T-helper 2 cell treated with Interferon-gamma antibody and Interleukin-4, amounts not matched to agents 100 ng/mL and 5 ng/mL, for 36 hours (primary cell): Measurements from ENCODE around the gene SPP1. TPM values are rescaled to one million over a fixed set of nuclear protein-coding genes. Genes with fewer than 3 reads are reported as not detected.

Experiments used
- intact Hi-C: fragments of 100-400 bp; cut with micrococcal nuclease; formaldehyde crosslinking; loops from one replicate; pipeline ENCODE4 v1.15.1; 2023
- total RNA-seq: library from RNA; stranded (reverse); gene quantifications from 2 replicates; pipeline ENCODE4 v1.2.3, GENCODE V29; 2022

SPP1 gene
- total RNA-seq, 1 donor from 2014 or later = 5.4 TPM

DNA sequence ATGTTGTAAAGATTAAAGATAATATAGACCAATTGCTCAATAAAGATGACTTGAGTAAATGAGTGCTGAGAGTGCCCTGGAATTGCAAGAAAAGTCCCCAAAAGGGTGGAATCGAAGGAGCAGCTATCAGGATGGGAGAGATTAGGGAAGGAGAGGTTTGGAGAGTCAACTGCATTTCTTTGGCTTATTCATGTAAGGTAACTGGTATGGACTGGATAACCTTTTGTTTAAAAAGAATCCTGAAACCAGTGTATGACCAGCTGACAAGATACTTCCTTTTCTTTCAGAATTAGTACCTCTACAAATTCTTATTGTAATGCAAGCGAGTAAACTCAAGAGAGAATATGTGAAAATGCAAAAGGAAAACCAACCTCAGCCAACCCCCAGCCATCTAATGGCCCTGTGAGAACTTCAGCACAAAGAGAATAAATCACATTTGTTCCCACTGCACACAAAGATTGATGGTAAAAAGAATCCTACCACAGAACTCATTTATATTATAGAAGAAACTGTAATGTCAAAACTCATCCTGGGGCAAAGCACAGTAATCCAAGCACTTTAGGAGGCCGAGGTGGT lies 24.5 kb upstream of the SPP1 start:
- intact Hi-C loops = loop anchor here (1.0 kb wide), 1 partner anchor 31 kb away; no protein-coding TSS in a partner anchor

DNA sequence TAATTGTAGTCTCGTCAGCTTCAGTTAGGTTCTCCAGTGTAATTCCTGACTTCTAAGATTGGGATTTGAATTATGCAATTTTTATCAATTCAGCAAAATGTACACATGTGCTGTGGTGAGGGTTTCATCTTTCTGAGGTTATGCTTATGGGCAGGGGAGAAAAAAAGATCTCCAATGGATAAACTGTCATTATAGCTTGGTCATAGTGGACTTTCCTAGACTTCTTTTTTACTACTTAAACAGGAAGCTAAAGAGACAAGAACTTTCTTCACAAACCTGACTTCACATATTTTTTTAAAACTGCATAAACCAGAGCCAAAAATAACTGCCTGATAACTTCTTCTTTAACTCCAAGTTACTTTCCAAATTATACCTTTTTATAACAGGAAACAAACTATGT lies 21.7 kb upstream of the SPP1 start:
- intact Hi-C loops = no loop called here

GRCh38 chr4:87956501-87956900 lies 19.0 kb upstream of the SPP1 start:
- intact Hi-C loops = no loop called here

GRCh38 chr4:87957061-87957460 lies 18.5 kb upstream of the SPP1 start:
- intact Hi-C loops = no loop called here

GRCh38 chr4:87961993-87962392 lies 13.5 kb upstream of the SPP1 start:
- intact Hi-C loops = no loop called here

DNA sequence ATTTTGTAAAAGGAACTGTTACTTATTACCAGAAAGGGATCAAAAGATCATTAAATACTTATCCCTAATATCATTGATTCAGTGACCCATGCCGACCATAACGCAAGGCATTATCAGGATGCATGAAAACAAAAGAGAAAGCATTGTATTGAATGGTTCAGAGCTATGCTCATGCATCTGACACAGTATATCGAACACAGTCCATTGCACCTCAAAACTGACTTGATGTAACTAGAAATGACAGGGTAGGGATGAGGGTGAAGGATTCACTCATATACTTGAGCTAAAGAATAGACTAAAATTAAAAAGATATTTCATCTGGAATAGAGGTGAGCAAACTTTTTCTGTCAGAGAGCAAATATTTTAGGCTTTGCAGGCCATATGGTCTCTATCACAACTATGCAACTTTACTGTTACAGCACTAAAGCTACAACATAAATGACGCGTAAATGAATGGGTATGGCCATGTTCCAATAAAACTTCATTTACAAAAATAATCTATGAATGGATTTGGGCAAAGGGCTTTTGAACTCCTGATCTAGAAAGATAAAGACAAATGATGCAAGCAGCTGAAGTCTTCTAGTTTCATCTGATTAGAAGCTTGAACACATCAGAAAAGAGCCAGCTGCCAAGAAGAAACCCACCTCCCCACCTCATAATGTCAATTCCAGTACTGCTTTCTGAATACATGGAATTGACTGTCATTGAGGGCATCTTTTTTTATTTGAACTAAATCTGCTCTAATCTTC lies 12.9 kb upstream of the SPP1 start:
- intact Hi-C loops = no loop called here

GRCh38 chr4:87965501-87965975 lies 10.0 kb upstream of the SPP1 start:
- intact Hi-C loops = no loop called here

- intact Hi-C loops = no loop called here
Observed at GRCh38 chr4:87966095-87966496, 9.4 kb upstream of the SPP1 start.

DNA sequence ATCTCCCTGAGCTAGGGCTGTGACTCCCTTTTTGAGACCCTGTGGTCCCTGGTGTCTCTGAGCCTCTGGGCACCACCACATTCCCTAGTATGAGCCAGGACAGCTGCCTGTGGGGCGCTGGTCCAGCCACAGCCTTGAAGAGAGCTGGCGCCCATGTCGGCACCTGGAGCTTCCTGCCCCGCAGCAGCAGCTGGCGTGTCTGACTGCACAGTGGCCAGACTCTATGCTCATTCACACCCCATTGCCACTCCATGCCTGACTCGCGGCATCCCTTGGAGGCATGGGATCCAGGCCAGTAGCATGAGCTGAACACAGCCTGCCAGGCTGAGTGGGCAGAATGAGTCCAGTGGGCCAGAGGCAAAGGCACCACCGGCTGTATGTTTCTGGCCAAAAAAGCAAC lies 8.3 kb upstream of the SPP1 start:
- intact Hi-C loops = no loop called here

DNA sequence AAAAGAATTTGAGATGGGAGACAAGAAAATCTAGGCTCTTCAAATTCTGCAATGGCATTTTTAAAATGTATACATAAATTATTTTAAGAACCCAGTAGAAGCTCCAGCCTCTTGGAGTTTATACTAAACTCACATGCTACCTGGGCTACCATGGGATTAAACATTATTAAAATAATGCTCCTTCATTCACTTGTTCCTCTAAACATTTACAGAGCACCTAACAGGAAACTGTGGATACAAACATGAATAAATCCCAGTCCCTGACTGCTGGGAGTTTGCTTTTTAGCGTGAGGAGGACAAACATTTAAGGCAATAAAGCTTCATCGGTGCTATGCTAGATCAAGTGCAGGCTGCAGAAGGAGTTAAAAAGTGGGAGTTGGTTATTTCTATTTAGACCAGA lies 5.4 kb upstream of the SPP1 start:
- intact Hi-C loops = loop anchor here (5.0 to 10.0 kb wide), 2 partner anchors 242 to 295 kb away; no protein-coding TSS in a partner anchor

DNA sequence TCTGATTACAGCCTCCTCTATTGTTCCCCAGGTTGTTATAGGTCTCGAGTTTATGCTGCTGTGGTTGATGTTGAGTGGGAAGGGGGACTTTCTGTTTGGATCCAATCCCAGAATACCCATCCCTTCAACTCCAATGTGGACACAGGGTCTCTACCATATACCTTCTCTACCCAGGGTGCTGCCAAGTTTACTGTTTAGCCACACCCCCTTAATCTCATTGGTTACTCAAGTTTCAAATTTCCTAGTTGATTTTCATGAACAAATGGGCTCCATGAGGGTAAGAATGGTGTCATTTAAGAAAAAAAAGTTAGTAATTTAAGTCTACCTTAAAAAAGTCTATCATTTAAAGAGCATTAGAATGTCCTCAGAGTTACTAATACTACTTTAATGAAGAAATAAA lies 3.6 kb upstream of the SPP1 start:
- intact Hi-C loops = loop anchor here (5.0 to 10.0 kb wide), 2 partner anchors 240 to 297 kb away; no protein-coding TSS in a partner anchor

GRCh38 chr4:87973283-87974169 lies 2.0 kb upstream of the SPP1 start:
- intact Hi-C loops = loop anchor here (1.0 to 10.0 kb wide), 3 partner anchors 120 to 299 kb away; no protein-coding TSS in a partner anchor

- intact Hi-C loops = loop anchor here (5.0 to 10.0 kb wide), 2 partner anchors 237 to 300 kb away; no protein-coding TSS in a partner anchor
Observed at GRCh38 chr4:87974856-87975462, 555 bp upstream of the SPP1 start.

GRCh38 chr4:87977521-87978278 lies 2.2 kb downstream of the SPP1 start:
- intact Hi-C loops = loop anchor here (10.0 kb wide), 1 partner anchor 303 kb away; no protein-coding TSS in a partner anchor

GRCh38 chr4:87978681-87979080 lies 3.2 kb downstream of the SPP1 start:
- intact Hi-C loops = loop anchor here (10.0 kb wide), 1 partner anchor 304 kb away; no protein-coding TSS in a partner anchor

DNA sequence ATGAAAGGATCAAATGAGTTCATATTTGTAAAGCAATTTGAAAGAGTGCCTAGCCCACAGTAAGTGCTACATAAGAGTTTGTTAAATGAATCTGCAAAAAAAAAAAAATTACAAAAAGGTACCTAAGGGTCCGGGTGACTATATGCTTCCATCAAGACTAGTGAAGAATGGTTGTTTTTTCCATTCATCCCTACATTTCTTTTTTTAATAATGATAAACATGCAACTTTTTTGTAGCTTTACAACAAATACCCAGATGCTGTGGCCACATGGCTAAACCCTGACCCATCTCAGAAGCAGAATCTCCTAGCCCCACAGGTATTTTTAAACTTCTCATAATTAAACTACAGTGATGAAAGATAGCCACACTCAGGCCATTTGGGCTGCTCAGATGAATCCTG lies 4.3 kb downstream of the SPP1 start:
- intact Hi-C loops = loop anchor here (10.0 kb wide), 1 partner anchor 305 kb away; no protein-coding TSS in a partner anchor

- intact Hi-C loops = no loop called here
Observed at GRCh38 chr4:87981486-87981885, 6.0 kb downstream of the SPP1 start.

- intact Hi-C loops = loop anchor here (1.0 kb wide), 1 partner anchor 31 kb away; no protein-coding TSS in a partner anchor
Observed at GRCh38 chr4:87982036-87982435, 6.5 kb downstream of the SPP1 start.

DNA sequence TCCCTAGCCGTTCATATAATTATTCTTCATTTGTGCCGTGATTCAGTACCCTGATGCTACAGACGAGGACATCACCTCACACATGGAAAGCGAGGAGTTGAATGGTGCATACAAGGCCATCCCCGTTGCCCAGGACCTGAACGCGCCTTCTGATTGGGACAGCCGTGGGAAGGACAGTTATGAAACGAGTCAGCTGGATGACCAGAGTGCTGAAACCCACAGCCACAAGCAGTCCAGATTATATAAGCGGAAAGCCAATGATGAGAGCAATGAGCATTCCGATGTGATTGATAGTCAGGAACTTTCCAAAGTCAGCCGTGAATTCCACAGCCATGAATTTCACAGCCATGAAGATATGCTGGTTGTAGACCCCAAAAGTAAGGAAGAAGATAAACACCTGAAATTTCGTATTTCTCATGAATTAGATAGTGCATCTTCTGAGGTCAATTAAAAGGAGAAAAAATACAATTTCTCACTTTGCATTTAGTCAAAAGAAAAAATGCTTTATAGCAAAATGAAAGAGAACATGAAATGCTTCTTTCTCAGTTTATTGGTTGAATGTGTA lies 7.0 kb downstream of the SPP1 start:
- intact Hi-C loops = loop anchor here (1.0 kb wide), 1 partner anchor 31 kb away; no protein-coding TSS in a partner anchor

DNA sequence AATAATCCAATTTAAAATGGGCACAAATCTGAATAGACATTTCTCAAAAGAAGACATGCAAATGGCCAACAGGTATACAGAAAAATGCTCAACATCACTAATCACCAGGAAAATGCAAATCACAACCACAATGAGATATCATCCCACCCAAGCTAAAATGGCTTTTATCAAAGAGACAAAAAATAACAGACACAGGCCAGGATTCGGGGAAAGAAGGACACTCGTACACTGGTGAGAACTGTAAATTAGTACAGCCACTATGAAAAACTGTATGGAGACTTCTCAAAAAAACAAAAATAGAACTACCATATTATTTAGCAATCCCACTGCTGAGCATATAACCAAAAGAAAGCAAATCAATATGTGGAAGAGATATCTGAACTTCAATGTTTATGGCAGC lies 8.5 kb downstream of the SPP1 start:
- intact Hi-C loops = no loop called here
